Putamen (tissue), 1 donor: ENCODE results near the gene GOLM1.

ENCODE experiments used
- DNase-seq: peaks from one replicate; pipeline ENCODE4 v3.0.0-alpha.2; 2016; ENCODE audit warnings: low spot score

GOLM1 gene

DNA sequence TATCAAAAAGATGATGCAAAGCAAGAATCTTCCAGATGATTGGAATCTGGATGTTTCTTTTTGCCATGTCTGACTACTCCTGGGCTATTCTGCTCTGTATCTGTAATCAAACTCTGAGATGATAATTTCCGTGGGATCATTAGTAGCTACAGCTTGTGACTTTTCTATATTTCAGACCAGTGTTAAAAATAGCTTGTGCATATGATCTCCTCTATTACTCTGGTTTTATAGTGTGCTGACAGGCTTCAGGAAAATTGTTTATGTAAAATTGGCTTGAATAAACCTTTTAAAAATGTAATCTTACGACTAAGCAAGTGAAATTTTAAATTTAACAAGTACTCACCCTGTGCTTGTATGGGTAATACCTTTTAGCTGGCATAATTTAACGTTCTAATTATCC is 118.0 kb downstream of the GOLM1 start:
- no peak for DNase-seq

DNA sequence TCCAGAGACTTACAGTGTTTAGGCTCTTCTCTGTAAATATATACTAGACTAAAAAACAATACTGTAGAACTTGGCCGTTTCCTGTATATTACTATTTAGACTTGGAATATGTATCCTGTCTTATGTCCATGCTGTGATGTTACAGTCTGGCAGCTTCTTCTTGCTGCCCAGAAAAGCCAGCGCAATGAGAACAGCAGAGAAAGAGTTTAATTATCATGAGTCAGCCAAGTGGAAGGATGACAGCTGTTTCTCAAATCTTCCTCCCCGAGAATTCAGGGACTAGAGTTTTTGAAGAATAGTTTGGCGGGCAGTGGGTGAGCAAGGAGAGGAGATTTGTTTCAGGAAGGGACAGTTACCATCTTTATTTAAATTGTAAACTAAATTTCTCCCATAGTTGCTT is 120.9 kb downstream of the GOLM1 start:
- DNase-seq: no peak
